Mucosa of stomach (tissue), 1 donor: ENCODE results near the gene PRKAG1.
A peak's percentile ranks its signal among the peaks of the same experiment; 100 is the strongest.

ENCODE experiments used
- H3K27me3 ChIP-seq: one replicate; pipeline ENCODE4 v1.7.0; 2013; ENCODE audit warnings: mild to moderate bottlenecking, low read length; ENCODE audit not compliant: control insufficient read depth, insufficient read depth
- H3K36me3 ChIP-seq: one replicate; pipeline ENCODE4 v1.7.0; 2013; ENCODE audit warnings: low read length; ENCODE audit not compliant: control insufficient read depth, insufficient read depth
- H3K4me1 ChIP-seq: one replicate; pipeline ENCODE4 v1.7.0; 2013; ENCODE audit warnings: mild to moderate bottlenecking, low read length; ENCODE audit not compliant: control insufficient read depth, insufficient read depth
- H3K4me3 ChIP-seq: one replicate; pipeline ENCODE4 v1.7.0; 2013; ENCODE audit warnings: low read length
- H3K9ac ChIP-seq: one replicate; pipeline ENCODE4 v1.7.0; 2013; ENCODE audit warnings: mild to moderate bottlenecking, low read length, moderate library complexity
- H3K9me3 ChIP-seq: one replicate; pipeline ENCODE4 v1.7.0; 2013; ENCODE audit warnings: mild to moderate bottlenecking, low read length, moderate library complexity; ENCODE audit not compliant: control insufficient read depth
- donor health status: Pancreatic carcinoma.

Gene PRKAG1

DNA sequence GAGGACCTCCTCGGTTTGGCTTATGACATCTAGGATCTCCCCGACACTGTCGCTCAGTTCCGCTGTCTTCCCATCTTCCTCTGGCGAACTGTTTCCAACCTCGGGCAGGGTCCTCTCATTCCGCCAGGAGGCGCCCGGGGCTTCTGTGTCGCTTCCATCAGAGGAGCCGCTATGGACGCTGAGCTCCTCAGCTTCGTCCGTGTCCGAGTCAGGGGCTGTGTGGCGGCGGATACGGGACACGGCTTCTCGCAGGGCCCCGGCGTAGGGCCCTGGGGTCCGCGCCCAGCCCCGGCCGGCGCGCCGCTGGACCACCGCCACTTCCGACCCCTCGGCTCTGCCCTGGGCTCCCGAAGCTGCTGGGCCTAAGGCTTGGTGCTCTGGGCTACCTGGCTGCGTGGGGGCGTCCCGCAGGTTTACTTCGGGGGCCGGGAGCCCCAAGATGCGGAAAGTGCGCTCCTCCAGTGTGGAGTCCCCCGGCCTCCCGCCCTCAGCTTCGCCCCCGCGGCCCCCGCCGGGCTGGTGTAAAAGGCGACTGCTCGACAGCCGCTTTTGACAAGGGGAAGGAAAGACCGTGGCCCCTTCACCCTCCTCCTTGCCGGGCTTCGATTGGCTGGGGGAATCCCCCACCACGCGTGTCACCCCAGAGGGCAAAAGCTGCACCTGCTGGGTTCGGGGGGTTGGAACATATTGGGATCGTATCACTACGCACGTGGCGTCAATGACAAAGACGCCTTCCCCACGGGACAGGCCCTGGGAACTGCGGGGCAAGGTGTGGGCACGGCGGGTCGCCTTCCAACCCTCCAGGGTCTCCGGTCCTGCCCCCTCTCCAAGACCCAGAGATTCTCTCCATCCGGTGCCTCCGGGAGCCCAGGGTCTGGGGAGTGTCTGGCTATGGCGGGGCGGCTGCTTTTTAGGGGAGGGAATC, 21.5 kb downstream of the PRKAG1 start:
- H3K4me3 ChIP-seq: no peak overlapping the region
- peaks cover 84% of the 10 kb centered on the region for H3K27me3 ChIP-seq
- peaks cover 30% of the 10 kb centered on the region for H3K4me1 ChIP-seq
- H3K36me3 ChIP-seq: no peaks in the 10 kb centered on the region
- no peaks in the 10 kb centered on the region for H3K9me3 ChIP-seq
- peak overlapping the region; percentile 34 for H3K9ac ChIP-seq

DNA sequence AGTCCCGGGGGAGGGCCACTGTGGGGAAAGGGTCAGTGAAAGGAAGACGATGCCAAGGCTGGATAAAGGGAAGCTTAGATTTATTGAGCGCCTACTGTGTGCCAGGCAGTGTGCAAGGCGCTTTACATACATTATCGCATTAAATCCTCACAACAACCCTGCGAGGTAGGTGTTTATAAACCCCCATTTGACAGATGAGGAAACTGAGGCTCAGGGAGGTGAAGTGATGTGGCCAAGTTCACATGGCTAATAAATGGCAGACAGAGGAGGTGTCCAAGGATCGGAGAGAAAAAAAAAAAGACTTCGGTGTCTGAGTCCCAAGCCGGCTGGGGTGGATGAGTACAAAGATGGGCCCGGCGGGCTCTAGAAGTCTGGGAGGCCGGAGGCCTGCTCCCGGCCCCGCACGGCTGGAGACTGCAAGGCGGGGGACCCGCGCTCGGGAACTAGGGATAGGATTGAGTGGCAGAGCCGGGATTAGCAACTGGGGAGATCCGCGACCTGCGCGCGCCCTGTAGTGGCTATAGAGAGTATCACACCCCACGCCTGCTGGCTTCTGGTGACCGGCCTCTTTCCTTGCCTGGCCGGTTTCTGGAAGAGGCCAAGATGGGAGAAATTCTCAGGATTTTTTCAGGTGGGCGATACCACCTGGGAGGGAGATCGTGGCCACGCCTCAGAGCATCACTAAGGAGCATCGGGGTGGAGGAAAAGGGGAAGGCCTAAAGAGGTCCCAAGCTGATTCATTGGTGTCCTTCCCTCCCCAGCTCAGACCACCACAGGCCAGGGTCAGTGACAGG, 23.3 kb downstream of the PRKAG1 start:
- H3K4me1 ChIP-seq: peaks cover 30% of the 10 kb centered on the region
- no peak overlapping the region for H3K9ac ChIP-seq
- H3K4me3 ChIP-seq: no peak overlapping the region
- no peaks in the 10 kb centered on the region for H3K9me3 ChIP-seq
- H3K27me3 ChIP-seq: peaks cover 82% of the 10 kb centered on the region
- no peaks in the 10 kb centered on the region for H3K36me3 ChIP-seq

DNA sequence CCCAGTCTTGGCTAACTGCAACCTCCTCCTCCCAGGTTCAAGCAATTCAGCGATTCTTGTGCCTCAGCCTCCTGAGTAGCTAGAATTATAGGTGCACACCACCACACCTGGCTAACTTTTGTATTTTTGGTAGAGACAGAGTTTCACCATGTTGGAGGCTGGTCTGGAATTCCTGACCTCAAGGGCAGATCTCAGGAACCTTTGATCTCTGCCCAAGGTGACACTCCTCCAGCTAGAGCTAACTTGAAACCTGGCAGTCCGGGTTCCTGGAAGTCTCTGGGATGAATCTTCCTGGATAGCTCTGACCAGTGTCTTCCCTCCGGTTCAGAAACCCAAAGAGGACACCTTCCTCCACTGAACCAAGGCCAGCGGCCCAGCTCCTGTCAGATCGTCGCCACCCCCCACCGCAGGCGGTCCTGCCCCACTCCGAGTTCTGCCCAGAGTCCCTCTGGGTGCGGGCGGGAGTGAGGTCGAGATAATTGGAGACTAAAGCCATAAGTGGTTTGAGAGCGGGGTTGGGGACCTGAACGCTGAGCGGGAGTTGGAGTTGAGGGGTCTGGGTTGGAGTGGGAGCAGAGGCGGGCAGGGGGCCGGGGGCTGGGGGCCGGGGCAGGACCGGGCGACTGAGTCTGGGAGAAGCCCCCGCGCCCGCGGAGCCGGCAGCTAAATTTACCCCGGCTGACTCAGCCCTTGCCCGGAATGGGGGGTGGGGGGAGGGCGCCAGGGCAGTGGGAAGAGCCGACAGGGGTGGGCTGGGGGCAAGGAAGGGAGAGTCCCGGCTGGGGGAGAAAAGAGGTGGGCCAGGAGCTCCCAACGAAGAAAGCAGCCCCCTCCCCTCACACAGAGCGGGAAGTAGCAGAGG, 24.1 kb downstream of the PRKAG1 start:
- H3K27me3 ChIP-seq: peaks cover 75% of the 10 kb centered on the region
- no peaks in the 10 kb centered on the region for H3K36me3 ChIP-seq
- H3K9me3 ChIP-seq: no peaks in the 10 kb centered on the region
- no peak overlapping the region for H3K4me3 ChIP-seq
- no peak overlapping the region for H3K9ac ChIP-seq
- H3K4me1 ChIP-seq: peaks cover 24% of the 10 kb centered on the region

DNA sequence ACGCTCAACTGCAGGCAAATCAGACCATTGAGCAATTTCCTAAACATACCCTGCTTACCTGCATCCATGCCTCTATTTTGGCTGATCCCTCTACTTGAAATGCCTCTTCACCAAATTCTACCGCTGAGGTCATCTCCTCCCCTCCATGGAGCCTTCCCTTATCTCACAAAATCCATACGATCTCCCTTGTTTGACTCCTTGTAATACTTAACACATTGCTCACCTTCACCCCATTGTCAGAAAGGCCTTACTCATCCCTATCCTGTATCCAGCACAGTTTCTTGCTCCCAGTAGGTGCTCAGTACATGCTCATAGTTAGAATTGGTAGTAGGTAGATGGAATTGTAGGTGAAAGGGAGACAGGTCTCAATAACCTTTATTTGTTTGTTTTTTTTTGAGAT, 24.8 kb downstream of the PRKAG1 start:
- peaks cover 22% of the 10 kb centered on the region for H3K4me1 ChIP-seq
- peaks cover 77% of the 10 kb centered on the region for H3K27me3 ChIP-seq

DNA sequence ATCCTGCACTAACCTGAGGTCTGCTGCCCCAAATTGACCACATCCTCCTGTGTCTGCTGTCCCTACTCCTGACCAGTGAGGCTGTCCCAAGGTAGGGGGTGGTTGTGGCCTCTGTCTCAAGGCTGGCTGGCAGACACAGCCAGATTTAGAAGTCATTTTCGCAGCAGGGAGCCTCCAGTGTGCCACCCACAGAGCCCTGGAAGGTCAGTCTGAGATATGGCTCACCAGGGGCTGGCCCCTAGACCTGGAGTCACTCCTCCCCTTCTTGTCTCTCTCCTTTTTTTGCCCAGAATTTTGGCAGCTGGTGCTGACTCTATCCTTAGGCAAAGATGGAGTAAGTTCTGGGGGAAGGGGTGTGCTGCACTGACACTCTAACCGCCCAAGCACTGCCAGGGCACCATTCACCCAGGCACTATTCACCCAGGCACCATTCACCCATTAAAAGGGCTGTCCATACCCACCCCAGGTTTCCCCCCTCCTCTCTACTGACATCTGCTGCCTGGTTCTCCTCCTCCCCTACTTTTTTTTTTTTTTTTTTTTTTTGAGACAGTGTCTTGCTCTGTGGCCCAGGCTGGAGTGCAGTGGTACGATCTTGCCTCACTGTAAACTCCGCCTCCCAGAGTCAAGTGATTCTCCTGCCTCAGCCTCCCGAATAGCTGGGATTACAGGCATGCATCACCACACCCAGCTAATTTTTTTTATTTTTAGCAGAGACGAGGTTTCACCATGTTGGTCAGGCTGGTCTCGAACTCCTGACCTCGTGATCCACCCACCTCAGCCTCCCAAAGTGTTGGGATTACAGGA, 27.1 kb downstream of the PRKAG1 start:
- Histone ChIP-seq H3K27me3 (peaks cover 76% of the 10 kb centered on the region), H3K36me3 (no peaks in the 10 kb centered on the region), H3K9ac (no peak overlapping the region), H3K4me3 (no peak overlapping the region), H3K9me3 (no peaks in the 10 kb centered on the region), H3K4me1 (peaks cover 11% of the 10 kb centered on the region)

More for the DNA sequence above, 24.8 kb downstream of the PRKAG1 start:
- H3K36me3 ChIP-seq: no peaks in the 10 kb centered on the region
- H3K4me3 ChIP-seq: no peak overlapping the region
- H3K9me3 ChIP-seq: no peaks in the 10 kb centered on the region
- H3K9ac ChIP-seq: no peak overlapping the region

DNA sequence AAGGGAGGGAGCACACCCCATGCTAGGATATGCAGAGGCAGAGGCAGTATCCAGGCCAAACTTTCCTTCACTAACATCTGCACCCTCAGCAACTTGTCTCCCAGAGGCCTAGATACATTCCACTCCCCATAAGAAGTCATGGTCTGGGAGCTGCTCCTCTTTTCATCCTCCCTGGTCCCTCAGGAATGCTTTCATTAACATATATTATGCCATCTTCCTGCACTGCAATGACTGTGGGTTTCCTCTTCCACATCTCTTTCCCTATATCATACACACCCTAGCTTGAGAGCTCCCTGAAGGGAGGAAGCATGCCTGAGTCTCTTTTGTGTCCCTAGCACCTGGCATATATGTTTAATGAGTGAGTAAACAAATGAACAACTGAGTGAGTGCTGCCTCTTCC, 28.0 kb downstream of the PRKAG1 start:
- Histone ChIP-seq H3K36me3 (no peaks in the 10 kb centered on the region), H3K27me3 (peaks cover 76% of the 10 kb centered on the region), H3K4me1 (peaks cover 9% of the 10 kb centered on the region), H3K9ac (no peak overlapping the region), H3K4me3 (no peak overlapping the region), H3K9me3 (no peaks in the 10 kb centered on the region)

DNA sequence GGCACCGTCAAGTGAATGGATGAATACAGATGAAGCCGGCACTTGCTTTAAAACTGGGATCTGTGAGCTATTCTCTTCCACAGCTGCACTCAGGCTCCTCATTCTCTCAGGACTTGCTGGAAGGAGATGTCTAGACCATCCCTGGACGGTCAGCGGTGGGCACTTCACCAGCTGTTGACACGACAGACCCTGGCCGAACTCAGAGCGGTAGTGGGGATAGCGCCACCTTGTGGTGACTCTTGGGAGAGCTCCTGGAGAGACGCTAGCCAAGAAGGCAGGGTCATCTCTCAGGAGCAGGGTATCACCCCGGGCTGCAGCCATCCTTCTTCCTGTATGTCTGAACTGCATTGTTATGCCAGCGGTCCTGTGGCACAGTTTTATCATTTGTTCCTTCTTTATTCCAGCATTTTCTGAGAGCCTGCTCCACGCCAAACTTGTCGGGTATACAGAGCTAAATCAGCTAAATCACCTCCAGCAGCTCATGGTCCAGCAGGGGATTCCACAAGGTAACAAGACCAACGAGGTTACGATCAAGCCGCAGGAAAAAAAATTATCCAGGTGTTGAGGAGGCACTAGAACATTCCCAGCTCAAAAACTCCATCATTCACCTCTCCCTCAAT, 30.4 kb downstream of the PRKAG1 start:
- no peaks in the 10 kb centered on the region for H3K36me3 ChIP-seq
- H3K27me3 ChIP-seq: peaks cover 74% of the 10 kb centered on the region
- H3K9ac ChIP-seq: no peak overlapping the region
- H3K9me3 ChIP-seq: no peaks in the 10 kb centered on the region
- no peak overlapping the region for H3K4me3 ChIP-seq
- H3K4me1 ChIP-seq: peaks cover 4% of the 10 kb centered on the region

DNA sequence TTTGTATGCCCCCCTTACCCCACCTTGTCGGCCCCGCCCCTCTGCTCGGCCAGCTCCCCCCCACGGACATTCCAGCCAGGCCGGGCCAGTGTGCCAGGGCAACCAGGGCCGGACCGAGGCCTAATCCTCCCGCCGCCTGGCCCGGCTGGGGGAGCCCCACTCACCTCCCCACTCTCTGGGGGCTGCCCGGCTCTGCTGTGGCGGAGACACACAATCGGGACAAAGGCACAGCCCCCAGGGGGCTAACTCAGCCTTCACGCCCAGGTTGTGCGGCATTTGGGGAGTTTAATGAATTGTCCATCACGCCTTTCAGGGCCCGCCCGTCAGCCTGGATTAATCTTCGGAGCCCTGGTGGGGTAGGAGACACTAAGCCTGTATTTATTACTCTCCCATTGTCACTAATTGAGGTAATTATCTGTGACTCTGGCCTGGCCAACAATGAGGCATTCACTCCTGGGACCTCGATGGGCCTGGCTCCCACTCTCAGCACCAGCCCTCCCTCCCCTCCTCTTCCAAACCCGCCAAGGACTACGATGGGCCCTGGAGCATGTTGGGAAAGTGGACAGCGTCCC, 31.8 kb downstream of the PRKAG1 start:
- peaks cover 82% of the 10 kb centered on the region for H3K27me3 ChIP-seq
- H3K4me1 ChIP-seq: peaks cover 4% of the 10 kb centered on the region

DNA sequence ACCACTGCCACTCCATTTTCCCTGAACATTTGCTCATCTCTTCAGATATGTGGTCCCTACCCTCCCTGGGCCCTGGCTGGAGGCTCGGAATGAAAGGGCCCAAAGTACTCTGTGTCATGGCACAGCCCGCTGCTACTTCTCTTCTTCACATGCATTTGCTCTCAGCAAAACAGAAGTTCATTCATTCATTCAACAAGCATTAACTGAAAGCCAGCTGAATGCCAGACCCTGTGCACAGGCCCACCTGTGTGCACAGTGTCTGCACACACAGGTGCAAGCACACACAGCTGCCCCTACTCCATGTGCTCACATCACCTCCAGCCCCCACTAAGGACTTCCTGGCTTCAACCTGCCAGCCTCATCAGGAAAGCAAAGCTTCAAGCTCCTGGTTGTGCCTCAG, 32.7 kb downstream of the PRKAG1 start:
- no peak overlapping the region for H3K9ac ChIP-seq

More for the DNA sequence above, 31.8 kb downstream of the PRKAG1 start:
- no peak overlapping the region for H3K9ac ChIP-seq
- H3K4me3 ChIP-seq: no peak overlapping the region
- H3K9me3 ChIP-seq: no peaks in the 10 kb centered on the region
- no peaks in the 10 kb centered on the region for H3K36me3 ChIP-seq

DNA sequence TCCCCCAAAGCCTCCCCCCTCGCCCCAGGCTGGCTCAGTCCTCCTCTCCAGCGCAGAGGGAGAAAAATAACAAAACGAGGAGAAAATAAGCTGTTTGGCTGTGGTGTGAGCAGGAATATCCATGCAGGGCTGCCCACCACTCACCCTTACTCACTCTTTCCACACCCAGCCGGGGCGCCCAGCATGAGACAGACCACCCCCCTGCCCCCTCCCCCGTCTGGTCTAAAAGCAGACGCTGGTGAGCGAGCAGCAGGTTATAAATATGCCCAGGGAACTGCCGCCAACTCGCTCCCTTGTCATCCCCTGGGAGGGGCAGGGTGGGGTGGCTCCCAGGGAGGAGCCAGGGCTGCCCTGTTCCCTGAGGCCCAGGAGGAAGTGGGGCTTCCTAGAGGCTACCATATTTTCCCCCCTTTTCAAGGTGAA, 33.1 kb downstream of the PRKAG1 start:
- Histone ChIP-seq H3K4me3 (no peak overlapping the region), H3K36me3 (no peaks in the 10 kb centered on the region), H3K4me1 (peaks cover 16% of the 10 kb centered on the region), H3K9ac (no peak overlapping the region), H3K27me3 (peaks cover 88% of the 10 kb centered on the region), H3K9me3 (no peaks in the 10 kb centered on the region)

More for the DNA sequence above, 32.7 kb downstream of the PRKAG1 start:
- Histone ChIP-seq H3K36me3 (no peaks in the 10 kb centered on the region), H3K4me3 (no peak overlapping the region), H3K9me3 (no peaks in the 10 kb centered on the region), H3K27me3 (peaks cover 88% of the 10 kb centered on the region), H3K4me1 (peaks cover 12% of the 10 kb centered on the region)
